HL-60 (cell line): ENCODE data around the gene PPP1R1B.

Experiments
- DNase-seq, 2 experiments: peaks; one replicate each; pipeline ENCODE4 v3.0.0-alpha.2; 2010 to 2020; ENCODE audit warnings: low read depth in 1 of 2, low spot score in 1 of 2
- H3K27ac ChIP-seq: fragments of 250-450 bp; sonication (Bioruptor Pico); replicated peaks from 2 replicates; pipeline ENCODE4 v1.5.1; 2020; ENCODE audit warnings: mild to moderate bottlenecking, moderate library complexity
- H3K27me3 ChIP-seq: fragments of 250-450 bp; sonication (Bioruptor Pico); 2 replicates; pipeline ENCODE4 v1.5.1; 2021; ENCODE audit warnings: mild to moderate bottlenecking, moderate library complexity; ENCODE audit not compliant: insufficient read depth, poor library complexity, severe bottlenecking
- H3K4me3 ChIP-seq: replicated peaks from 2 replicates; pipeline ENCODE4 v1.5.1; 2011; ENCODE audit warnings: mild to moderate bottlenecking, control low read depth, low read length; ENCODE audit not compliant: insufficient read depth
- GABPA ChIP-seq: IDR thresholded peaks from 2 replicates; pipeline ENCODE4 v1.6.1; 2012; ENCODE audit warnings: low read depth
- POLR2AphosphoS5 ChIP-seq: IDR thresholded peaks from 2 replicates; pipeline ENCODE4 v1.6.1; 2012; ENCODE audit warnings: low read depth
- SPI1 ChIP-seq: IDR thresholded peaks from 2 replicates; pipeline ENCODE4 v1.6.1; 2012; ENCODE audit warnings: low read depth, mild to moderate bottlenecking, borderline replicate concordance
- TF ChIP-seq, protein P1 (sequence below): IDR thresholded peaks from one replicate; pipeline ENCODE4 v1.5.1; 2011; ENCODE audit warnings: low read length, control low read depth, inconsistent platforms; ENCODE audit not compliant: insufficient read depth
- TF ChIP-seq, protein P2 (sequence below): IDR thresholded peaks from 2 replicates; pipeline ENCODE4 v1.6.1; 2012; ENCODE audit warnings: low read depth; ENCODE audit not compliant: insufficient replicate concordance

Gene PPP1R1B

DNA sequence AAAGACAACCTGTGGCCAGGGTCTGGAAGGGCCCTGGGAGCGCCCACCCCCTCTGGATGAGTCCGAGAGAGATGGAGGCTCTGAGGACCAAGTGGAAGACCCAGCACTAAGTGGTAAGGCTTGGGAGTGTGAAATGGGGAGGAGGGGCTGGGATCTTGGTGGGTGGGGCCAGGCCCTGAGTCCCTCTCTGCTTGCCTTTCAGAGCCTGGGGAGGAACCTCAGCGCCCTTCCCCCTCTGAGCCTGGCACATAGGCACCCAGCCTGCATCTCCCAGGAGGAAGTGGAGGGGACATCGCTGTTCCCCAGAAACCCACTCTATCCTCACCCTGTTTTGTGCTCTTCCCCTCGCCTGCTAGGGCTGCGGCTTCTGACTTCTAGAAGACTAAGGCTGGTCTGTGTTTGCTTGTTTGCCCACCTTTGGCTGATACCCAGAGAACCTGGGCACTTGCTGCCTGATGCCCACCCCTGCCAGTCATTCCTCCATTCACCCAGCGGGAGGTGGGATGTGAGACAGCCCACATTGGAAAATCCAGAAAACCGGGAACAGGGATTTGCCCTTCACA, 8.9 kb downstream of the PPP1R1B start:
- peak overlapping the region; percentile 97 for H3K27ac ChIP-seq
- H3K4me3 ChIP-seq, result no peak overlapping the region
- no peaks in the 10 kb centered on the region for H3K27me3 ChIP-seq
- DNase-seq, result peak in 1 of 2 experiments; percentile 74
- no peak for TF ChIP-seq POLR2AphosphoS5
- TF ChIP-seq, protein P1, sequence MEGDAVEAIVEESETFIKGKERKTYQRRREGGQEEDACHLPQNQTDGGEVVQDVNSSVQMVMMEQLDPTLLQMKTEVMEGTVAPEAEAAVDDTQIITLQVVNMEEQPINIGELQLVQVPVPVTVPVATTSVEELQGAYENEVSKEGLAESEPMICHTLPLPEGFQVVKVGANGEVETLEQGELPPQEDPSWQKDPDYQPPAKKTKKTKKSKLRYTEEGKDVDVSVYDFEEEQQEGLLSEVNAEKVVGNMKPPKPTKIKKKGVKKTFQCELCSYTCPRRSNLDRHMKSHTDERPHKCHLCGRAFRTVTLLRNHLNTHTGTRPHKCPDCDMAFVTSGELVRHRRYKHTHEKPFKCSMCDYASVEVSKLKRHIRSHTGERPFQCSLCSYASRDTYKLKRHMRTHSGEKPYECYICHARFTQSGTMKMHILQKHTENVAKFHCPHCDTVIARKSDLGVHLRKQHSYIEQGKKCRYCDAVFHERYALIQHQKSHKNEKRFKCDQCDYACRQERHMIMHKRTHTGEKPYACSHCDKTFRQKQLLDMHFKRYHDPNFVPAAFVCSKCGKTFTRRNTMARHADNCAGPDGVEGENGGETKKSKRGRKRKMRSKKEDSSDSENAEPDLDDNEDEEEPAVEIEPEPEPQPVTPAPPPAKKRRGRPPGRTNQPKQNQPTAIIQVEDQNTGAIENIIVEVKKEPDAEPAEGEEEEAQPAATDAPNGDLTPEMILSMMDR, result no peak
- peak; percentile 61; the same call in 1 of the 2 replicates for TF ChIP-seq SPI1
- TF ChIP-seq, protein P2, sequence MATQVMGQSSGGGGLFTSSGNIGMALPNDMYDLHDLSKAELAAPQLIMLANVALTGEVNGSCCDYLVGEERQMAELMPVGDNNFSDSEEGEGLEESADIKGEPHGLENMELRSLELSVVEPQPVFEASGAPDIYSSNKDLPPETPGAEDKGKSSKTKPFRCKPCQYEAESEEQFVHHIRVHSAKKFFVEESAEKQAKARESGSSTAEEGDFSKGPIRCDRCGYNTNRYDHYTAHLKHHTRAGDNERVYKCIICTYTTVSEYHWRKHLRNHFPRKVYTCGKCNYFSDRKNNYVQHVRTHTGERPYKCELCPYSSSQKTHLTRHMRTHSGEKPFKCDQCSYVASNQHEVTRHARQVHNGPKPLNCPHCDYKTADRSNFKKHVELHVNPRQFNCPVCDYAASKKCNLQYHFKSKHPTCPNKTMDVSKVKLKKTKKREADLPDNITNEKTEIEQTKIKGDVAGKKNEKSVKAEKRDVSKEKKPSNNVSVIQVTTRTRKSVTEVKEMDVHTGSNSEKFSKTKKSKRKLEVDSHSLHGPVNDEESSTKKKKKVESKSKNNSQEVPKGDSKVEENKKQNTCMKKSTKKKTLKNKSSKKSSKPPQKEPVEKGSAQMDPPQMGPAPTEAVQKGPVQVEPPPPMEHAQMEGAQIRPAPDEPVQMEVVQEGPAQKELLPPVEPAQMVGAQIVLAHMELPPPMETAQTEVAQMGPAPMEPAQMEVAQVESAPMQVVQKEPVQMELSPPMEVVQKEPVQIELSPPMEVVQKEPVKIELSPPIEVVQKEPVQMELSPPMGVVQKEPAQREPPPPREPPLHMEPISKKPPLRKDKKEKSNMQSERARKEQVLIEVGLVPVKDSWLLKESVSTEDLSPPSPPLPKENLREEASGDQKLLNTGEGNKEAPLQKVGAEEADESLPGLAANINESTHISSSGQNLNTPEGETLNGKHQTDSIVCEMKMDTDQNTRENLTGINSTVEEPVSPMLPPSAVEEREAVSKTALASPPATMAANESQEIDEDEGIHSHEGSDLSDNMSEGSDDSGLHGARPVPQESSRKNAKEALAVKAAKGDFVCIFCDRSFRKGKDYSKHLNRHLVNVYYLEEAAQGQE, result no peak
- TF ChIP-seq GABPA, result no peak

DNA sequence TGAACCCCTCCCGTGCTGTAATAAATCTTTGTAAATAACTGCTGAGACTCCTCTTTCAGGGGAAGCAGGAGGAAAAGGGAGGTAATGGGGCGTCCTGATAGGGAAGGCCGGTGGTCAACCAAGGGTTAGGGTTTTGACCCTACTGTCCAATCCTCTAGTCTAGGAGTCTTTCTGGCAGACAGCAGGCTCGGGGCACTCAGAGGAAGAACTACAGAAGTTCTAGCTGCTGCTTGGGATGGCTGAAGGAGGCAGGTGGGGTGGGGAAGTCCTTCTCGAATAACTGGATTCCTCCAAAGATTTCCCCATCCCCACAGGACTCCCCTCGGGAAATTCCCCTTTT, 9.8 kb downstream of the PPP1R1B start:
- peak overlapping the region; percentile 97 for H3K27ac ChIP-seq
- H3K4me3 ChIP-seq, result peak overlapping the region; percentile 90
- TF ChIP-seq POLR2AphosphoS5 (no peak), SPI1 (no peak), GABPA (no peak)
- TF ChIP-seq, protein P1, result no peak
- TF ChIP-seq, protein P2, result no peak
- peak in 1 of 2 experiments; percentile 8 for DNase-seq
- no peaks in the 10 kb centered on the region for H3K27me3 ChIP-seq

DNA sequence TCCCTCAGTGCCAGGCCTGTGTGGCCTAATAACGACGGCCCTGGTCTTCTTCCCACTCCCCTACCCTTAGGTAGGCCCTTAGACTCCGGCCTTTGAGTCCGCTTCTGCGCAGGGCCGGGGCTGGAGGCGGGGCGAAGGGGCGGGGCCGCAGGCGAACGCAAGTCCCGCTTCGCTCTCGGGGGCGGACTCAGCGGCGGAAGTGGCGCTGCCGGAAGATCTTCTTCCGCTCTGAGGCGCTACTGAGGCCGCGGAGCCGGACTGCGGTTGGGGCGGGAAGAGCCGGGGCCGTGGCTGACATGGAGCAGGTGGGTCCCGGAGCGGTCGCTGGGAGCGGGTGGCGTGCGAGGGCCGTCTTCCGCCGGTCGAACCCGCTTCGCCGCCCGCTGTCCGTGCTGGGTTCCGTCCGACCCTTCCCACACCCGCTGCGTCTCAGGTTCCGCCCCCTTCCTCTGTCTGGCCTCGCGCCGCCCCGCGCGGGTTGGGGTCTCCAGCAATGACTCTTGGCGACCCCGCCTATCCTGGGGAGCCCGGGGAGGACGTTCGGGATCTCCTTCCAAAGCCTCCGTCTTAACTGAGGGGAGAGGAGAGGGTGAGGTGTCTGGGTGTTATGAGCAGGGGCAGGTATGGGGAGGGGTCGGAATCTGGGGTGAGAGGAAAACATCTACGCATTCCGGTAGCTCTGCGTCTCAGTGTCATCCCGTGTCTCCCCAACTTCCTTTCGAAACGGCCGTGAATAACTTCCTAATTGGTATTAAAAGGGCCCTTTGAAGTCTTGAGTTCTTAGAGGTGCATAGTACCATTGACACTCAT, 10.4 kb downstream of the PPP1R1B start, which contains the start of gene STARD3:
Gene STARD3, plus strand, starts transcription at position 218 of the 810 bp plus-strand sequence. CDS start 16,388 bp downstream, outside the sequence.
- DNase-seq, result peak; percentile 89 to 91
- Histone ChIP-seq H3K4me3 (peak within 1 kb of the TSS; percentile 90), H3K27me3 (no peaks in the 10 kb centered on the region), H3K27ac (peak within 1 kb of the TSS; percentile 97)
- TF ChIP-seq GABPA, result peak; percentile 91
- TF ChIP-seq, protein P2, result peak; percentile 14
- peak; percentile 43; the same call in 1 of the 2 replicates for TF ChIP-seq SPI1
- TF ChIP-seq, protein P1, result no peak
- peak; percentile 68 for TF ChIP-seq POLR2AphosphoS5
